Measurements from ENCODE around the gene ZNF654.

DNA sequence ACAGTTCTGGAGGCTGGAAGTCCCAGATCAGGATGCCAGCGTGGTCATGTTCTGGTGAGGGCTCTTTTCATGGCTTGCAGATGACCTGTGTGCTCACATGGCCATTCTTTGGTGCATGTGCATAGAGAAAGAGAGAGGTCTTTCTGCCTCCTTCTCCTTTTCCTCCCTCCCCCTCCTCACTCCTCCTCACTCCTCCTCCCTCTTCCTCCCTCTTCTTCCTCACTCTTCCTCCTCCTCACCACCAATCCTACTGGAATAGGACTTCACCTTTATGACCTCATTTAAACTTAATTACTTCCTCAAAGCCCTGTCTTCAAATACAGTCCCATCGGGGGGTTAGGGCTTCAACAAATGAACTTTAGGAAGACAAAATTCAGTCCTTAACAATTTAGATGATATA, 23.8 kb downstream of the ZNF654 start:
- TF ChIP-seq, protein P1, sequence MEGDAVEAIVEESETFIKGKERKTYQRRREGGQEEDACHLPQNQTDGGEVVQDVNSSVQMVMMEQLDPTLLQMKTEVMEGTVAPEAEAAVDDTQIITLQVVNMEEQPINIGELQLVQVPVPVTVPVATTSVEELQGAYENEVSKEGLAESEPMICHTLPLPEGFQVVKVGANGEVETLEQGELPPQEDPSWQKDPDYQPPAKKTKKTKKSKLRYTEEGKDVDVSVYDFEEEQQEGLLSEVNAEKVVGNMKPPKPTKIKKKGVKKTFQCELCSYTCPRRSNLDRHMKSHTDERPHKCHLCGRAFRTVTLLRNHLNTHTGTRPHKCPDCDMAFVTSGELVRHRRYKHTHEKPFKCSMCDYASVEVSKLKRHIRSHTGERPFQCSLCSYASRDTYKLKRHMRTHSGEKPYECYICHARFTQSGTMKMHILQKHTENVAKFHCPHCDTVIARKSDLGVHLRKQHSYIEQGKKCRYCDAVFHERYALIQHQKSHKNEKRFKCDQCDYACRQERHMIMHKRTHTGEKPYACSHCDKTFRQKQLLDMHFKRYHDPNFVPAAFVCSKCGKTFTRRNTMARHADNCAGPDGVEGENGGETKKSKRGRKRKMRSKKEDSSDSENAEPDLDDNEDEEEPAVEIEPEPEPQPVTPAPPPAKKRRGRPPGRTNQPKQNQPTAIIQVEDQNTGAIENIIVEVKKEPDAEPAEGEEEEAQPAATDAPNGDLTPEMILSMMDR (IDR thresholded peaks at IDR 0.05; ENCODE audit: extremely low read depth in 1 of 2, insufficient read depth in 1 of 2, low read depth in 1 of 2, low read length in 2 of 2), result no peak
- TF ChIP-seq POLR2A (IDR thresholded peaks at IDR 0.05; ENCODE audit: low read depth, low read length) (no peak), EZH2 (IDR thresholded peaks at IDR 0.05; ENCODE audit: borderline replicate concordance, low read depth, low read length, severe bottlenecking) (no peak), JUN (IDR thresholded peaks at IDR 0.05; ENCODE audit: borderline replicate concordance, insufficient read depth, insufficient read length, low read depth) (no peak), POLR2AphosphoS5 (IDR thresholded peaks at IDR 0.05; ENCODE audit: insufficient read depth, low read depth, low read length) (no peak)

All from endothelial cell of umbilical vein (primary cell).